HEK293T (cell line): ENCODE measurements around the gene CAPN5.

ENCODE experiments used
- ARNT ChIP-seq: fragments of 450-650 bp; IDR thresholded peaks from 2 replicates; pipeline ENCODE4 v1.6.1; 2017; ENCODE audit warnings: mild to moderate bottlenecking
- BHLHE40 ChIP-seq: fragments of 450-650 bp; IDR thresholded peaks from 2 replicates; pipeline ENCODE4 v1.6.1; 2016; ENCODE audit warnings: mild to moderate bottlenecking, moderate library complexity, borderline replicate concordance
- FOXA1 ChIP-seq: fragments of 450-650 bp; IDR thresholded peaks from 2 replicates; pipeline ENCODE4 v1.6.1; 2016; ENCODE audit warnings: mild to moderate bottlenecking
- SP1 ChIP-seq: fragments of 450-650 bp; IDR thresholded peaks from 2 replicates; pipeline ENCODE4 v1.6.1; 2017

- no peak for TF ChIP-seq FOXA1
- TF ChIP-seq BHLHE40: no peak
- no peak for TF ChIP-seq SP1
- no peak for TF ChIP-seq ARNT
Observed at GRCh38 chr11:77112641-77113381, 46.0 kb downstream of the CAPN5 start.
